Keratinocyte (primary cell): ENCODE data around the gene TNRC6A.

Experiments used
- CTCF ChIP-seq, 3 experiments: IDR thresholded peaks in 1 of 3; conservative IDR thresholded peaks in 1 of 3; optimal IDR thresholded peaks in 1 of 3; 2 replicates in 2 of 3; 3 replicates in 1 of 3; pipeline versions ENCODE3 to v1.5.1; 2011; ENCODE audit warnings: low read length in 3 of 3, mild to moderate bottlenecking in 3 of 3, moderate library complexity in 2 of 3, control low read depth in 1 of 3, inconsistent platforms in 1 of 3; ENCODE audit not compliant: insufficient read depth in 2 of 3; ENCODE audit errors: extremely low read depth in 1 of 3
- EZH2 ChIP-seq: IDR thresholded peaks from one replicate; pipeline ENCODE4 v1.6.1; 2012; ENCODE audit warnings: inconsistent platforms, mild to moderate bottlenecking, low read length, moderate library complexity

DNA sequence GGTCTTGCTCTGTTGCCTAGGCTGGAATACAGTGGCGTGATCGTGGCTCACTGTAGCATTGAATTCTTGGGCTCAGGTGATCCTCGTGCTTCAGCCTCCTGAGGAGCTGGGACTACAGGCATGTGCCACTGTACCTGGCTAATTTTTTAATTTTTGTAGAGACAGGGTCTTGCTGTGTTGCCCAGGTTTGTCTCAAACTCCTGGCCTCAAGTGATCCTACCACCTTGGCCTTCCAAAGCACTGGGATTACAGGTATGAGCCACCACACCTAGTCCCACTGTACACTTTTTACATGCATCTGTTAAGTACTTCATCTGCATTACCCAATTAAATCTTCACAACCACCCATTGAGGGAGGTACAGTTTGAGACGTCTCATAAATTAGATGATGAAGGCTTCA lies 12.4 kb downstream of the TNRC6A start:
- TF ChIP-seq CTCF (optimal IDR thresholded peaks at IDR 0.05 in 1 of 3, IDR thresholded peaks at IDR 0.05 in 1 of 3, conservative IDR thresholded peaks at IDR 0.05 in 1 of 3; ENCODE audit: extremely low read depth in 1 of 3, insufficient read depth in 2 of 3, low read length in 3 of 3), result no peak
- no peak for TF ChIP-seq EZH2
